Activated T-cell treated with anti-CD3 and anti-CD28 coated beads, Interleukin-2, amount 50 U/mL, for 72 hours (primary cell): ENCODE measurements around the gene MATN1. TPM values are rescaled to one million over a fixed set of nuclear protein-coding genes. Genes with fewer than 3 reads are reported as not detected.
"Not testable (repeated sequence)": the region's sequence is repeated elsewhere in the genome, so short reads cannot be mapped to it uniquely, and the experiment has no call there.

Experiments used
- ATAC-seq, 2 donors: fragments of 150-1000 bp; cut with Tn5 transposase; replicated peaks in 1 of 2; 2 replicates each; pipeline ENCODE4 v1.10.0; 2021; ENCODE audit warnings: moderate library complexity in 2 of 2, mild to moderate bottlenecking in 1 of 2
- DNase-seq, 2 donors: peaks; one replicate each; pipeline ENCODE4 v3.0.0; 2021 to 2022; ENCODE audit warnings: mixed read lengths in 1 of 2
- H3K27ac Mint-ChIP-seq: one replicate; pipeline ENCODE4 v1.8.0; 2022; ENCODE audit warnings: mild to moderate bottlenecking, moderate library complexity, mixed read lengths
- H3K27me3 Mint-ChIP-seq: one replicate; pipeline ENCODE4 v1.8.0; 2022; ENCODE audit warnings: low read depth, mixed read lengths
- H3K36me3 Mint-ChIP-seq, 2 donors: one replicate each; pipeline ENCODE4 v1.8.0; 2022; ENCODE audit warnings: mixed read lengths in 2 of 2, mild to moderate bottlenecking in 1 of 2; ENCODE audit not compliant: insufficient read depth in 2 of 2
- H3K4me1 Mint-ChIP-seq: one replicate; pipeline ENCODE4 v1.8.0; 2022; ENCODE audit warnings: low read depth, mixed read lengths
- H3K4me3 Mint-ChIP-seq, 2 donors: one replicate each; pipeline ENCODE4 v1.8.0; 2022; ENCODE audit warnings: mild to moderate bottlenecking in 2 of 2, mixed read lengths in 2 of 2, moderate library complexity in 2 of 2
- H3K9me3 Mint-ChIP-seq, 2 donors: one replicate each; pipeline ENCODE4 v1.8.0; 2022; ENCODE audit warnings: mixed read lengths in 2 of 2
- total RNA-seq, 2 donors: library from RNA; stranded (reverse); gene quantifications; one replicate each; pipeline ENCODE4 v1.2.3, GENCODE V29; 2022

The MATN1 gene
- total RNA-seq, 2 donors from 2014 or later = 1.0 to 1.2 TPM

DNA sequence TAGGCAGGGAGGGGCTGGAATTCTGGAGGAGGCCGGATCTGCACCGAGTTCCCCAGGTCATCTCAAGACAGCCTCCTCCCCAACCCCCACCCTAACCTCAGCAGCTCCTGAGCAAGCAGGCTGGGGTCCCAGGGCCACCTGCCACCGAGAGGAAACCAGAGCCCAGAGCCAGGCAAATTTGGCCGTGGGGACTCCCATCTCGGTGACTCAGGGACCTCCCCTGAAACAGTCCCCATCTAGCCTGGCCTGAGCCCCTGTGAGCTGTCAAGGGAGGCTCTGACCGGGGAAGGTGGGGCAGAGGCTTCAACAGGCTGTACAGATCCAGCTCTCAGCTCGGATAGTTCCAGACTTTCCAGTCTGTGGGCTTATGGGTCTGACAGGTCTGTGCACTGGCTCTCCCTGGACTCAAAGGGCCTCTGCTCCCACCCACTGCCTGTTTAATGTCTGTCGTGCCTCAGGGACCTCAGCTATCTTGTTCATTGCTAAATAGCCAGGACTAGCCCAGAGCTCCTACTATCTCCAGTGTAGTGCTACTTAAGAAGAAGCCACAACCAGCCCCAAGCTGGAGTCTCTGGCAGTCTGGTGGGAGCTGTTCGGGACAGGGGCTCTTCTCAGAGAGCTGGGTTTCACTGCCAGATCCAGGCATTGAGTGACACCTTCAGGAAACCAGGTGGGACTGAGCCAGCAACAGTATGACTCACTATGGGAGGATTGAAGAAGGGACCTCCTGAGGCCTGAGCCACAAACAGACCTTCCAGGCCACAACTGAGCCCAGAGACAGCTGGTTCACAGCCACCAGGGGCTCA lies 25.6 kb downstream of the MATN1 start:
- no peaks in the 10 kb centered on the region for H3K4me1 Mint-ChIP-seq
- H3K27ac Mint-ChIP-seq = no peak overlapping the region
- no peak for ATAC-seq

GRCh38 chr1:30696831-30697230 lies 26.6 kb downstream of the MATN1 start:
- H3K27ac Mint-ChIP-seq = no peak overlapping the region
- peaks cover 5% of the 10 kb centered on the region for H3K4me1 Mint-ChIP-seq
- H3K27me3 Mint-ChIP-seq = peaks cover 6% of the 10 kb centered on the region
- no peaks in the 10 kb centered on the region for H3K36me3 Mint-ChIP-seq
- no peak overlapping the region for H3K4me3 Mint-ChIP-seq
- no peak for ATAC-seq
- no peak for DNase-seq
- H3K9me3 Mint-ChIP-seq = no peaks in the 10 kb centered on the region

More for the DNA sequence above, 25.6 kb downstream of the MATN1 start:
- Mint-ChIP-seq H3K36me3 (no peaks in the 10 kb centered on the region), H3K9me3 (no peaks in the 10 kb centered on the region), H3K4me3 (no peak overlapping the region), H3K27me3 (peaks cover 6% of the 10 kb centered on the region)
- no peak for DNase-seq

GRCh38 chr1:30695439-30695841 lies 27.9 kb downstream of the MATN1 start:
- Mint-ChIP-seq H3K9me3 (no peaks in the 10 kb centered on the region), H3K4me1 (peaks cover 5% of the 10 kb centered on the region), H3K4me3 (no peak overlapping the region), H3K27me3 (peaks cover 6% of the 10 kb centered on the region), H3K27ac (no peak overlapping the region), H3K36me3 (no peaks in the 10 kb centered on the region)
- no peak for DNase-seq
- ATAC-seq = no peak

GRCh38 chr1:30694280-30695175 lies 28.9 kb downstream of the MATN1 start:
- ATAC-seq (no peak), DNase-seq (no peak)
- no peak overlapping the region for H3K27ac Mint-ChIP-seq
- no peaks in the 10 kb centered on the region for H3K9me3 Mint-ChIP-seq
- no peaks in the 10 kb centered on the region for H3K36me3 Mint-ChIP-seq
- H3K4me1 Mint-ChIP-seq = peaks cover 5% of the 10 kb centered on the region
- H3K27me3 Mint-ChIP-seq = peaks cover 6% of the 10 kb centered on the region
- H3K4me3 Mint-ChIP-seq = no peak overlapping the region

DNA sequence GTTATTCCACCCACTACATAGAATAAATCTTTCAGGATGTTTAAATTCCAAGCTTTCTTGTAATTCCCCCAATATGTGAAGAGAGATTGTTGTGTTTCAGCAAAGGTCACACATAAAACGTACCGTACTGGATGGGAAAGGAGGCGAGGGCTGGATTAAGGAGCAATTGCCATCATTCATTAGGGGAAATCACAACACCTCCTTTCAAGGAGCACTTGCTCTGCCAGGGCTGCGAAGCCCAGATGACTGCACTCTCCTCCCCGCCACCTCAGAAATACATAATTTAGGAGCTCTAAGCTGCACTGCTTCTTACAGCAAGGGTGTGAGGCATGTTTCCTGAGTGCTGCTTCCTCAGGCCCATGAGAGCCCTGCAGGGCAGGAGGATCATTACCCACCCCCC lies 29.6 kb downstream of the MATN1 start:
- no peak for ATAC-seq
- Mint-ChIP-seq H3K27me3 (peaks cover 6% of the 10 kb centered on the region), H3K36me3 (no peaks in the 10 kb centered on the region), H3K27ac (no peak overlapping the region), H3K4me3 (no peak overlapping the region), H3K4me1 (peaks cover 5% of the 10 kb centered on the region), H3K9me3 (no peaks in the 10 kb centered on the region)
- DNase-seq = no peak

DNA sequence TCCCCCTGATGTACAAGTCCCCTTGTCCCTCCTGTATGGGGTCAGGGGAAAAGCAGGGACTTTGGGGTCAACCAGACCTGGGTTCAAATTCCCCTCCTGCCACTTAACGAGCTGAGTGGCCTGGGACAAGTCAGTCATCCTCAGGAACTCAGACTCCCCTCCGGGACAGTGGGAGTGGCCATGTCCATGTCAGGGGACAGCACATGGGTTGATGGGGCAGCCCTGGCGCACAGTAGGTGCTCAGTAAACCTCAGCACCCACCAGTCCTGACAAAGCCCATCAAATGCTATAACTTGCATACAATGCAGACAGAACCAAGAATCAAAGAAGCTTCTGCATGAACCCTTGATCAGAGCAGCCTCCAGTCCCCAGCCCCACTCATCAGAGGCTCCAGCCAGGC lies 30.0 kb downstream of the MATN1 start:
- Mint-ChIP-seq H3K36me3 (no peaks in the 10 kb centered on the region), H3K27me3 (peaks cover 6% of the 10 kb centered on the region), H3K27ac (no peak overlapping the region), H3K4me1 (peaks cover 5% of the 10 kb centered on the region), H3K4me3 (no peak overlapping the region), H3K9me3 (no peaks in the 10 kb centered on the region)
- no peak for ATAC-seq
- no peak for DNase-seq

GRCh38 chr1:30692948-30693301 lies 30.5 kb downstream of the MATN1 start:
- Mint-ChIP-seq H3K27ac (no peak overlapping the region), H3K36me3 (no peaks in the 10 kb centered on the region), H3K4me1 (peaks cover 5% of the 10 kb centered on the region), H3K9me3 (no peaks in the 10 kb centered on the region), H3K27me3 (peaks cover 6% of the 10 kb centered on the region), H3K4me3 (no peak overlapping the region)
- ATAC-seq (no peak), DNase-seq (no peak)

DNA sequence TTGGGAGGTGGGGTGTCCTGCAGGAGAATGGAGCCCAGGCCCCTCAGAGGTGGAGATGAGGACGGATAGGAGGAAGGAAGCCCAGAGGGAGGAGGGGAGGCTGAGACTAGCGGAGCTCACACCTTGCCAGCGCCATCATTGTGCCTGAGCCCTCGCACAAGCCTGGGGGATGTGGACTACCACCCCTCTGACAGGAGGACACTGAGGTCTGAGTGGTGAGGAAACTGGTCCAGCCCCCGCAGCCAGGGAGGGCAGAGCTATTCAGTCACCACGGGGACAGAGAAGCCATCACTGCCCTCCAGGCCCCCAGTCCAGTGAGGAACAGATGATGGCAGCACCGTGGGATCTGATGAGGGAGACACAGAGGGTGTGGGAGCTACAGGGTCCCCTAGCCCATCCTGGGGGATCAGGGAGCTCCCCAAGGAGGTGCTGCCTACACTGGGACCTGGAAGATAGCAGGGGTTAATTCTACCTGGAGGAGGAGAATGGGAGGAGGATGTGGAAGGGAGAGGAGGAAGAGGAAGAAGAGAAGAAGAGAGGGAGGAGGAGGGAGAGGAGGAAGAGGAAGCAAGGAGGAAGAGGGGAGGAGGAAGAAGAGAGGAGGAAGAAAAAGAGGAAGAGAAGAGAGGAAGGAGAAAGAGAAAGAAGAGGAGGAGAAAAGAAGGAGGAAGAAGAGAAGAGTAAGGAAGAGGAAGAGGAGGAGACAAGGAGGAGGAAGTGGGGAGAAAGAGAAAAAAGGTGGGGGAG lies 31.0 kb downstream of the MATN1 start:
- no peak for DNase-seq
- peaks cover 5% of the 10 kb centered on the region for H3K4me1 Mint-ChIP-seq
- ATAC-seq = no peak
- H3K36me3 Mint-ChIP-seq = no peaks in the 10 kb centered on the region
- H3K4me3 Mint-ChIP-seq = no peak overlapping the region
- peaks cover 10% of the 10 kb centered on the region for H3K27me3 Mint-ChIP-seq
- H3K27ac Mint-ChIP-seq = no peak overlapping the region
- H3K9me3 Mint-ChIP-seq = no peaks in the 10 kb centered on the region

DNA sequence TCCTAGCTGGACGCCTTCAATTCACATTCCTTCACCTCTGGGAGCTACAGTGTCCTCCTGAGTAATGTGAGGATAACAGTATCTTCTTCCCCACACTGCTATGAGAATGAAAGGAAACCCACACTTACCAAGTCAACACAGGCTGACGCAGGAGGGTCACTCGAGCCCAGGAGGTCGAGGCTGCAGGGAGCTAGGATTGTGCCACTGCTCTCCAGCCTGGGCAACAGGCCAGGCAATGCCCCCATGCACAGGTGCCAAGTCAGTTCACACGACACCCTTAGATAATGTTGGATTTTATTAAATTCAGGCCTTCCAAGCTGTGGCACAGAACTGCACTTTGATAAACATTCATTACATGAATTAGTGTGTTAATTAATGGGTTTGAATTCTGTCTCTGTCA lies 31.9 kb downstream of the MATN1 start:
- Mint-ChIP-seq H3K4me3 (no peak overlapping the region), H3K4me1 (peaks cover 5% of the 10 kb centered on the region), H3K27me3 (peaks cover 18% of the 10 kb centered on the region), H3K27ac (no peak overlapping the region), H3K36me3 (no peaks in the 10 kb centered on the region), H3K9me3 (no peaks in the 10 kb centered on the region)
- DNase-seq (no peak), ATAC-seq (no peak)

DNA sequence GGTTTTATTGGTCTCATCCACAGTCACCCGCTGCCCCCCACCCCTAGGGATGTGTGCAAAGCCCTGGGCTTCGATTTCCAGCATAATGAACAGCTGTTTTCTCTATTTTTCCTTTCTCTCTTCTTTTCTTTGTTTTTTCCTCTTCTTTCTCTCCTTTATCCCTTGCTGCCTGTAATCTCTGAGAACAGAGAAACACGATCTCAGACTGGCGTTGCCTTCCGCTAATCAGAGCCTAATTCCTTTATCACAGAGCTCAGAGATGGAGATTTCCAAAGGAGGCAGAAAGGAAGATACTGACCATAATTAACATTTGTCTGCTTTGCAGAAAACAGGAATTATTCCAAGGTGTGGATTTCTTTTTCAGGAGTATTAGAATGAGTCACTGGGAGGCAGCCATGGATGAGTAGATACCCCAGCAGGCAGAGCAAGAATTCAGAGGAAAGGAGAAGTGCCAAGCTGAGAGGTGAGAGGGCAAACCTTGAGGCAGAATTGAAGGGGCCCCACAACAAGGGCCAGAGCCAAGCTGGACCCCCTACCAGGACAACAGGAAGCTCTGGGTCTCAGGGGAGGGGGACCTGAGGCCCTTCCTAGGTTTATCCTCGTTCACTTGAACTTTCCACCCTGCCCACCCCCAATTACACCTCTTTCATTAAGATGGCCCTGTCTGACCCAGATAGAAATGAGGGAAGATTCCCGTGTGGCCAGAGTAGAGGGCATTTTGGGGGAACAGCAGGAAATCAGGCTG lies 33.3 kb downstream of the MATN1 start:
- DNase-seq (no peak), ATAC-seq (no peak)
- H3K9me3 Mint-ChIP-seq = no peaks in the 10 kb centered on the region
- H3K36me3 Mint-ChIP-seq = no peaks in the 10 kb centered on the region
- peaks cover 15% of the 10 kb centered on the region for H3K27me3 Mint-ChIP-seq
- H3K27ac Mint-ChIP-seq = no peak overlapping the region
- no peak overlapping the region for H3K4me3 Mint-ChIP-seq
- peaks cover 5% of the 10 kb centered on the region for H3K4me1 Mint-ChIP-seq

- H3K9me3 Mint-ChIP-seq = no peaks in the 10 kb centered on the region
- H3K4me3 Mint-ChIP-seq = no peak overlapping the region
- DNase-seq = no peak
- no peaks in the 10 kb centered on the region for H3K36me3 Mint-ChIP-seq
- no peak overlapping the region for H3K27ac Mint-ChIP-seq
- peaks cover 20% of the 10 kb centered on the region for H3K27me3 Mint-ChIP-seq
- peaks cover 14% of the 10 kb centered on the region for H3K4me1 Mint-ChIP-seq
- ATAC-seq = no peak
Observed at GRCh38 chr1:30688920-30689794, 34.2 kb downstream of the MATN1 start.

DNA sequence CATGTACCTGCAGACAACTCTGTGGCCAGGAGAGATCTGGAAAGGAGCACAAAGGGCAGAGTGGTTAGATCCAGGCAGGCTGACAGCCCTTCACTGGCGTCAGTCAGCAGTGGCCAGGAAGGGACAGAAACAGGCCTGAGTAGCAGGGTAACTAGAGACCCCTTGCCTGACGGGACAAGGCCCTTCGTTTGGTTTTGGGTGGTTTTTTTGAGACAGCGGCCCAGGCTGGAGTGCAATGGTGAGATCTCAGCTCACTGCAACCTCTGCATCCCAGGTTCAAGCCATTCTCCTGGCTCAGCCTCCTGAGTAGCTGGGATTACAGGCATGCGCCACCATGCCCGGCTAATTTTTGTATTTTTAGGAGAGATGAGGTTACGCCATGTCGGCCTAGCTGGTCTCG lies 34.9 kb downstream of the MATN1 start:
- H3K27ac Mint-ChIP-seq, DNase-seq, H3K9me3 Mint-ChIP-seq, H3K36me3 Mint-ChIP-seq, ATAC-seq, H3K4me3 Mint-ChIP-seq: not testable (repeated sequence)
- H3K27me3 Mint-ChIP-seq = peaks cover 27% of the 10 kb centered on the region
- H3K4me1 Mint-ChIP-seq = peaks cover 15% of the 10 kb centered on the region
